Immature natural killer cell (primary cell): ENCODE data around the gene SLC4A4. TPM values are rescaled to one million over a fixed set of nuclear protein-coding genes. Genes with fewer than 3 reads are reported as not detected.

Experiments
- DNase-seq, 3 donors: peaks; one replicate each; pipeline ENCODE4 v3.0.0; 2022; ENCODE audit warnings: mixed read lengths in 1 of 3
- H3K27ac Mint-ChIP-seq, 6 donors: one replicate each; pipeline ENCODE4 v1.8.0; 2020; ENCODE audit warnings: mixed read lengths in 6 of 6, mild to moderate bottlenecking in 5 of 6, inconsistent platforms in 4 of 6, moderate library complexity in 3 of 6
- H3K27me3 Mint-ChIP-seq, 3 donors: one replicate each; pipeline ENCODE4 v1.8.0; 2020 to 2021; ENCODE audit warnings: low read depth in 3 of 3, mild to moderate bottlenecking in 3 of 3, mixed read lengths in 3 of 3, moderate library complexity in 3 of 3, inconsistent platforms in 1 of 3
- H3K36me3 Mint-ChIP-seq, 3 donors: one replicate each; pipeline ENCODE4 v1.8.0; 2020; ENCODE audit warnings: mixed read lengths in 3 of 3, inconsistent platforms in 2 of 3, mild to moderate bottlenecking in 2 of 3
- H3K4me1 Mint-ChIP-seq, 2 donors: one replicate each; pipeline ENCODE4 v1.8.0; 2020; ENCODE audit warnings: inconsistent platforms in 2 of 2, mild to moderate bottlenecking in 2 of 2, mixed read lengths in 2 of 2, moderate library complexity in 1 of 2
- H3K4me3 Mint-ChIP-seq, 5 donors: one replicate each; pipeline ENCODE4 v1.8.0; 2020; ENCODE audit warnings: mild to moderate bottlenecking in 5 of 5, mixed read lengths in 5 of 5, inconsistent platforms in 3 of 5, moderate library complexity in 3 of 5
- H3K9me3 Mint-ChIP-seq, 6 donors: one replicate each; pipeline ENCODE4 v1.8.0; 2020; ENCODE audit warnings: mild to moderate bottlenecking in 6 of 6, mixed read lengths in 6 of 6, inconsistent platforms in 4 of 6, moderate library complexity in 3 of 6
- polyA plus RNA-seq, 3 donors: library from polyadenylated mRNA; unstranded; fragments of 300-500 nt; fragmentation: Illumina TruSeq; gene quantifications; one replicate each; pipeline ENCODE4 v1.2.3, GENCODE V29; 2021

SLC4A4 gene
- polyA plus RNA-seq, 3 donors from 2014 or later, result 4.4 to 8.0 (median 7.1) TPM

DNA sequence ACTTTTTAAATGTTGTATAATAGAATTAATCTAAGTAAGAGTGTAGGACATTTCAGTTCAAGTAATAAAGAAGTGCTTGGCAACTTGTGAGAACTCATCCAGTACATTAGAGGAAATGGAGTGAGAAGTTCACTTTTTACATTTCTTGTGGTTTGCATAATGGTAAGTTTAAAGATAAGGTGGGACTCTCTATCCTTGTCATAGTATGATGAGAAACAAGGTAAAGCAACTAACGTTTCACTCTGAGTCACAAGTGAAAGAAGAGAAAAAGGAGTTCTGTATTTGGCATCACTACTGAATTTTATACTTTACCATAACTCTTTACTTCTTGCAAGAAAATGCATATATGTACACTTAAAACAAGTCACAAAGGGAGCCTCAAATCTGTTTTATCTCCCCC lies 219.4 kb downstream of the SLC4A4 start:
- Mint-ChIP-seq H3K27ac (no peak overlapping the region), H3K9me3 (no peaks in the 10 kb centered on the region), H3K4me1 (no peaks in the 10 kb centered on the region), H3K27me3 (peaks cover 0 to 2% (median 0%) of the 10 kb centered on the region in 3 donors), H3K4me3 (no peak overlapping the region), H3K36me3 (peaks cover 5 to 29% (median 26%) of the 10 kb centered on the region in 3 donors)
- no peak for DNase-seq

GRCh38 chr4:71559957-71560571 lies 221.2 kb downstream of the SLC4A4 start:
- Mint-ChIP-seq H3K27me3 (peaks cover 0 to 2% (median 0%) of the 10 kb centered on the region in 3 donors), H3K4me1 (no peaks in the 10 kb centered on the region), H3K9me3 (no peaks in the 10 kb centered on the region), H3K36me3 (peaks cover 5 to 39% (median 29%) of the 10 kb centered on the region in 3 donors), H3K4me3 (no peak overlapping the region), H3K27ac (no peak overlapping the region)
- DNase-seq, result no peak

- peaks cover 2 to 58% (median 19%) of the 10 kb centered on the region in 3 donors for H3K36me3 Mint-ChIP-seq
Measured at GRCh38 chr4:71564775-71565174, 226.0 kb downstream of the SLC4A4 start.

DNA sequence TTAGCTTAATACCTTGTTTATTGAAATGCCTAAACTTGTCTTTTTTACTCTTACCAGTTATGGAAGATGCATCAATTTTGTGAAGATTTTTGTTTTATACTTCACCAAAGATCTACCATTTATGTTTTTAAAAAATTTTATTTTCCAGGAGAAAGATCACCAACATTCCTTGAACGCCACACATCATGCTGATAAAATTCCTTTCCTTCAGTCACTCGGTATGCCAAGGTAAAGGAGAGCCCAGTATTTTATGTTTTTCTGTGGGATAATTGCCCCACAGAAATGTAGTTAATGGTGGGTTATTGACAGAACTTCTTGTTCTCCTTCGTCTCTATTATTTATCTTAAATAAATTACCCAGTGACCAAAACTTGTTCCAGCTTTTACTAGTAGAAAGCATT lies 228.0 kb downstream of the SLC4A4 start:
- H3K27me3 Mint-ChIP-seq, result no peaks in the 10 kb centered on the region
- DNase-seq, result no peak
- no peak overlapping the region for H3K4me3 Mint-ChIP-seq
- no peaks in the 10 kb centered on the region for H3K4me1 Mint-ChIP-seq
- H3K36me3 Mint-ChIP-seq, result peaks cover 2 to 51% (median 10%) of the 10 kb centered on the region in 3 donors
- H3K9me3 Mint-ChIP-seq, result no peaks in the 10 kb centered on the region
- H3K27ac Mint-ChIP-seq, result no peak overlapping the region

More at GRCh38 chr4:71564775-71565174, 226.0 kb downstream of the SLC4A4 start:
- no peak for DNase-seq
- H3K27me3 Mint-ChIP-seq, result peaks cover 0 to 2% (median 0%) of the 10 kb centered on the region in 3 donors
- H3K4me3 Mint-ChIP-seq, result no peak overlapping the region
- H3K27ac Mint-ChIP-seq, result no peak overlapping the region
- H3K4me1 Mint-ChIP-seq, result no peaks in the 10 kb centered on the region
- H3K9me3 Mint-ChIP-seq, result no peaks in the 10 kb centered on the region

- no peaks in the 10 kb centered on the region for H3K27me3 Mint-ChIP-seq
- DNase-seq, result no peak
- H3K9me3 Mint-ChIP-seq, result peaks cover 0 to 2% (median 0%) of the 10 kb centered on the region in 6 donors
- H3K36me3 Mint-ChIP-seq, result peaks cover 2 to 46% (median 8%) of the 10 kb centered on the region in 3 donors
- no peak overlapping the region for H3K27ac Mint-ChIP-seq
- H3K4me3 Mint-ChIP-seq, result no peak overlapping the region
- H3K4me1 Mint-ChIP-seq, result no peaks in the 10 kb centered on the region
Measured at GRCh38 chr4:71568131-71568530, 229.3 kb downstream of the SLC4A4 start.

DNA sequence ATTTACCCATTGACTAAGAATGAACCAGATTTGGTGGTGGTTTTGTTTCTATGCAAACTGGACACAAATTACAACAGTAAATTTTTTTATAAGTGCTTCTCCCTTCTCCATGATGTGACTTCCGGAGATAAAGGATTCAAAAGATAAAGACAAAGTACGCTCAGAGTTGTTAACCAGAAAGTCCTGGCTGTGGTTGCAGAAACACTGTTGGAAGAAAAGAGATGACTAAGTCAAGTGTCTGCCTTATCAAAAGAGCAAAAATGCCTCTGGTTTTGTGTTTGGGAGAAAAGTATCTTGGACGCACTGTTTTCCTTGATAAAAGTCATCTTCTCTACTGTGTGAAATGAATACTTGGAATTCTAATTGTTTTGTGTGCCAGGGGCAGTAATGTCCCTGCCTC lies 231.7 kb downstream of the SLC4A4 start:
- Mint-ChIP-seq H3K27me3 (no peaks in the 10 kb centered on the region), H3K4me3 (no peak overlapping the region), H3K36me3 (peaks cover 6 to 45% (median 12%) of the 10 kb centered on the region in 3 donors), H3K9me3 (peaks cover 0 to 4% (median 0%) of the 10 kb centered on the region in 6 donors), H3K27ac (no peak overlapping the region), H3K4me1 (no peaks in the 10 kb centered on the region)
- DNase-seq, result no peak

- no peak for DNase-seq
- no peak overlapping the region for H3K27ac Mint-ChIP-seq
- H3K4me1 Mint-ChIP-seq, result no peaks in the 10 kb centered on the region
- no peak overlapping the region for H3K4me3 Mint-ChIP-seq
- H3K9me3 Mint-ChIP-seq, result peaks cover 0 to 4% (median 0%) of the 10 kb centered on the region in 6 donors
- H3K27me3 Mint-ChIP-seq, result no peaks in the 10 kb centered on the region
- peaks cover 10 to 45% (median 12%) of the 10 kb centered on the region in 3 donors for H3K36me3 Mint-ChIP-seq
Measured at GRCh38 chr4:71571346-71571745, 232.5 kb downstream of the SLC4A4 start.

GRCh38 chr4:71583971-71584370 lies 245.2 kb downstream of the SLC4A4 start:
- no peak for DNase-seq
- H3K36me3 Mint-ChIP-seq, result peaks cover 0 to 9% (median 5%) of the 10 kb centered on the region in 3 donors
- peaks cover 0 to 5% (median 0%) of the 10 kb centered on the region in 6 donors for H3K9me3 Mint-ChIP-seq
- no peak overlapping the region for H3K4me3 Mint-ChIP-seq
- H3K4me1 Mint-ChIP-seq, result no peaks in the 10 kb centered on the region
- H3K27me3 Mint-ChIP-seq, result peaks cover 0 to 5% (median 0%) of the 10 kb centered on the region in 3 donors
- H3K27ac Mint-ChIP-seq, result no peak overlapping the region

GRCh38 chr4:71584585-71584984 lies 245.8 kb downstream of the SLC4A4 start:
- DNase-seq, result no peak
- H3K4me1 Mint-ChIP-seq, result no peaks in the 10 kb centered on the region
- H3K9me3 Mint-ChIP-seq, result peaks cover 0 to 5% (median 0%) of the 10 kb centered on the region in 6 donors
- peaks cover 0 to 5% (median 0%) of the 10 kb centered on the region in 3 donors for H3K27me3 Mint-ChIP-seq
- H3K27ac Mint-ChIP-seq, result no peak overlapping the region
- no peak overlapping the region for H3K4me3 Mint-ChIP-seq
- peaks cover 0 to 9% (median 5%) of the 10 kb centered on the region in 3 donors for H3K36me3 Mint-ChIP-seq

- Mint-ChIP-seq H3K4me1 (no peaks in the 10 kb centered on the region), H3K9me3 (peaks cover 0 to 5% (median under 1%) of the 10 kb centered on the region in 6 donors), H3K27ac (no peak overlapping the region), H3K27me3 (peaks cover 0 to 8% (median 0%) of the 10 kb centered on the region in 3 donors), H3K4me3 (no peak overlapping the region), H3K36me3 (peaks cover 0 to 9% (median 5%) of the 10 kb centered on the region in 3 donors)
- no peak for DNase-seq
Measured at GRCh38 chr4:71586087-71586763, 247.4 kb downstream of the SLC4A4 start.

- Mint-ChIP-seq H3K27me3 (peaks cover 0 to 8% (median 0%) of the 10 kb centered on the region in 3 donors), H3K4me3 (no peak overlapping the region), H3K4me1 (no peaks in the 10 kb centered on the region), H3K9me3 (peaks cover 0 to 5% (median under 1%) of the 10 kb centered on the region in 6 donors), H3K36me3 (peaks cover 0 to 5% (median 4%) of the 10 kb centered on the region in 3 donors), H3K27ac (no peak overlapping the region)
- DNase-seq, result no peak
Measured at GRCh38 chr4:71587995-71588394, 249.2 kb downstream of the SLC4A4 start.

- Mint-ChIP-seq H3K27ac (no peak overlapping the region), H3K4me1 (no peaks in the 10 kb centered on the region), H3K36me3 (no peaks in the 10 kb centered on the region), H3K27me3 (peaks cover 0 to 3% (median 2%) of the 10 kb centered on the region in 3 donors), H3K4me3 (no peak overlapping the region), H3K9me3 (peaks cover 0 to 4% (median 0%) of the 10 kb centered on the region in 6 donors)
- DNase-seq, result no peak
Measured at GRCh38 chr4:71592793-71593192, 254.0 kb downstream of the SLC4A4 start.

GRCh38 chr4:71593311-71593710 lies 254.5 kb downstream of the SLC4A4 start:
- H3K4me3 Mint-ChIP-seq, result no peak overlapping the region
- H3K9me3 Mint-ChIP-seq, result peaks cover 0 to 4% (median 0%) of the 10 kb centered on the region in 6 donors
- no peaks in the 10 kb centered on the region for H3K36me3 Mint-ChIP-seq
- peaks cover 2 to 5% (median 3%) of the 10 kb centered on the region in 3 donors for H3K27me3 Mint-ChIP-seq
- no peak overlapping the region for H3K27ac Mint-ChIP-seq
- no peaks in the 10 kb centered on the region for H3K4me1 Mint-ChIP-seq
- no peak for DNase-seq

GRCh38 chr4:71595576-71596108 lies 256.8 kb downstream of the SLC4A4 start:
- no peaks in the 10 kb centered on the region for H3K4me1 Mint-ChIP-seq
- H3K36me3 Mint-ChIP-seq, result no peaks in the 10 kb centered on the region
- no peak overlapping the region for H3K4me3 Mint-ChIP-seq
- DNase-seq, result no peak
- H3K27ac Mint-ChIP-seq, result no peak overlapping the region
- H3K27me3 Mint-ChIP-seq, result peaks cover 2 to 3% (median 2%) of the 10 kb centered on the region in 3 donors
- H3K9me3 Mint-ChIP-seq, result no peaks in the 10 kb centered on the region
